Spleen (tissue), 7 donors: ENCODE results near the gene ZNF711.

Experiments used
- POLR2A ChIP-seq, 3 donors: fragments of 450-650 bp; IDR thresholded peaks; one replicate each; pipeline ENCODE4 v1.5.1; 2017; ENCODE audit warnings: antibody characterized with exemption in 3 of 3, mild to moderate bottlenecking in 1 of 3
- TF ChIP-seq, protein P1 (sequence below), 11 experiments: fragments of 200-600 bp in 7 of 11; fragments of 450-650 bp in 4 of 11; sonication (generic) in 4 of 11; IDR thresholded peaks in 8 of 11; conservative IDR thresholded peaks in 3 of 11; 1 replicate in 7 of 11; 2 replicates in 4 of 11; pipeline versions ENCODE4 v1.4.0 to v1.8.0; 2016 to 2021; ENCODE audit warnings: antibody characterized with exemption in 11 of 11, inconsistent platforms in 4 of 11, mild to moderate bottlenecking in 1 of 11
- donor health status: DM: no; HTN: no; CAD: no; lungs with moderate emphysema.
- donor health status: DM: no; HTN: no; CAD: no.
- donor health status: DM: no; HTN: no; CAD: no.

DNA sequence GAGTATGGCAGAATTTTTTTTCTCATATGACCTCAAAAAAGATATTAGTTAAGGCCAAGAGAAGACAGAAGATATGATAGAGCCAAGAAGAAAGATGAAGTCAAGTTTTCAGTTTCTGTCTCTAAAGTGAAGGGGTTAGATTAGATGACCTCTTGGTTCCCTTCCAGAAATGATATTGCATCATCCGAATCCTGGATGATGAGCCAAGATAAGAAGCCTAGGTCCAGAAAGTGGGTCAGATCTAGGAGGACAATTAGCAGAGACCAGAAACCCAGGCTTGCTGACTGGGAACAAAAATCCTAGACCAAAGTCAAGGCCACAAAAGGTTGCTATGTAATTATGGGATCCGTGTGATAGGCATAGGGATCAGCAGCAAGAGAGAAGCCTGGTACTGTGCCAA is 20.4 kb upstream of the ZNF711 start:
- TF ChIP-seq, protein P1, sequence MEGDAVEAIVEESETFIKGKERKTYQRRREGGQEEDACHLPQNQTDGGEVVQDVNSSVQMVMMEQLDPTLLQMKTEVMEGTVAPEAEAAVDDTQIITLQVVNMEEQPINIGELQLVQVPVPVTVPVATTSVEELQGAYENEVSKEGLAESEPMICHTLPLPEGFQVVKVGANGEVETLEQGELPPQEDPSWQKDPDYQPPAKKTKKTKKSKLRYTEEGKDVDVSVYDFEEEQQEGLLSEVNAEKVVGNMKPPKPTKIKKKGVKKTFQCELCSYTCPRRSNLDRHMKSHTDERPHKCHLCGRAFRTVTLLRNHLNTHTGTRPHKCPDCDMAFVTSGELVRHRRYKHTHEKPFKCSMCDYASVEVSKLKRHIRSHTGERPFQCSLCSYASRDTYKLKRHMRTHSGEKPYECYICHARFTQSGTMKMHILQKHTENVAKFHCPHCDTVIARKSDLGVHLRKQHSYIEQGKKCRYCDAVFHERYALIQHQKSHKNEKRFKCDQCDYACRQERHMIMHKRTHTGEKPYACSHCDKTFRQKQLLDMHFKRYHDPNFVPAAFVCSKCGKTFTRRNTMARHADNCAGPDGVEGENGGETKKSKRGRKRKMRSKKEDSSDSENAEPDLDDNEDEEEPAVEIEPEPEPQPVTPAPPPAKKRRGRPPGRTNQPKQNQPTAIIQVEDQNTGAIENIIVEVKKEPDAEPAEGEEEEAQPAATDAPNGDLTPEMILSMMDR (IDR thresholded peaks at IDR 0.05 in 8 of 11, conservative IDR thresholded peaks at IDR 0.05 in 3 of 11) = no peak
- TF ChIP-seq POLR2A (IDR thresholded peaks at IDR 0.05) = no peak
